ENCODE results near the gene PASK.

DNA sequence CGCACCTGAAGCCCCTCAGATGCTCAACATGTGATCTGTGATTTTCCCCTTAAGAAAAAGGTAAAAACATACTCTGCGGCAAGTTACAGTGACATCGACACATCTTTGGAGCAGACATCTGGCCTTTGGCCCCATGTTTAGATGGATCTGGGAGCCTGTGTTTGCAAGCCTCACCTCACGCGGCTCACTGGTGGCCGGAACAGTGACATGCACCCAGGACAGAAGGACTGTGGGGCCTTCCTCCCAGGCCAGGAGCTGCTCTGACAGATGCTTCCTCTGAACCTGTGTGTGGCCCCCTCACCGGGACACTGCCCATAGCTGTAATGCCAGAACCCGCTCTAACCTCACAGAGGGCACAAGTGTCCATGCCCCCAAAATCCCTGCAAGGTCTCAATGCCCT lies 13.1 kb downstream of the PASK start:
- TF ChIP-seq, protein P1, sequence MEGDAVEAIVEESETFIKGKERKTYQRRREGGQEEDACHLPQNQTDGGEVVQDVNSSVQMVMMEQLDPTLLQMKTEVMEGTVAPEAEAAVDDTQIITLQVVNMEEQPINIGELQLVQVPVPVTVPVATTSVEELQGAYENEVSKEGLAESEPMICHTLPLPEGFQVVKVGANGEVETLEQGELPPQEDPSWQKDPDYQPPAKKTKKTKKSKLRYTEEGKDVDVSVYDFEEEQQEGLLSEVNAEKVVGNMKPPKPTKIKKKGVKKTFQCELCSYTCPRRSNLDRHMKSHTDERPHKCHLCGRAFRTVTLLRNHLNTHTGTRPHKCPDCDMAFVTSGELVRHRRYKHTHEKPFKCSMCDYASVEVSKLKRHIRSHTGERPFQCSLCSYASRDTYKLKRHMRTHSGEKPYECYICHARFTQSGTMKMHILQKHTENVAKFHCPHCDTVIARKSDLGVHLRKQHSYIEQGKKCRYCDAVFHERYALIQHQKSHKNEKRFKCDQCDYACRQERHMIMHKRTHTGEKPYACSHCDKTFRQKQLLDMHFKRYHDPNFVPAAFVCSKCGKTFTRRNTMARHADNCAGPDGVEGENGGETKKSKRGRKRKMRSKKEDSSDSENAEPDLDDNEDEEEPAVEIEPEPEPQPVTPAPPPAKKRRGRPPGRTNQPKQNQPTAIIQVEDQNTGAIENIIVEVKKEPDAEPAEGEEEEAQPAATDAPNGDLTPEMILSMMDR (IDR thresholded peaks at IDR 0.05) = no peak
- TF ChIP-seq POLR2AphosphoS5 (IDR thresholded peaks at IDR 0.05) (no peak), POLR2A (IDR thresholded peaks at IDR 0.05) (no peak)

All from gastroesophageal sphincter (tissue), 3 donors.